ENCODE results near the gene RNF7.
"Not testable (repeated sequence)": the region's sequence is repeated elsewhere in the genome, so short reads cannot be mapped to it uniquely, and the experiment has no call there.

The RNF7 gene

GRCh38 chr3:141735770-141736465 lies 2.2 kb upstream of the RNF7 start:
- no peak for DNase-seq (ENCODE audit: low read depth)

GRCh38 chr3:141737093-141737492 lies 1.0 kb upstream of the RNF7 start:
- DNase-seq (ENCODE audit: low read depth): no peak

DNA sequence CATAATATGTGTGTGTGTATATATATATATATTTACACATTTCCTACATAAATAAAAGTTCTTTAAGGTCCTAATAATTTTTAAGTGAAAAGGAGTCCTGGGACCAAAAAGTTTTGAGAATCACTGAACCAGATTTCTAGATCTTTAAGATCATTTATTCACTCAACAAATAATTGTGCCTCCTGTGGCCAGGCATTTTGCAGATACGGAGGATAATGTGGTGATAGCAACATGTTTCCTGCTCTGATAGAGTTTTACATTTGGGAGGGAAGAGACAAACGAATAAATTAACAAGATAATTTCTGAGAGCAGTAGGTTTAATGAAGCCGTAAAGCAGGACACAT lies 448 bp upstream of the RNF7 start:
- no peak for DNase-seq (ENCODE audit: low read depth)

DNA sequence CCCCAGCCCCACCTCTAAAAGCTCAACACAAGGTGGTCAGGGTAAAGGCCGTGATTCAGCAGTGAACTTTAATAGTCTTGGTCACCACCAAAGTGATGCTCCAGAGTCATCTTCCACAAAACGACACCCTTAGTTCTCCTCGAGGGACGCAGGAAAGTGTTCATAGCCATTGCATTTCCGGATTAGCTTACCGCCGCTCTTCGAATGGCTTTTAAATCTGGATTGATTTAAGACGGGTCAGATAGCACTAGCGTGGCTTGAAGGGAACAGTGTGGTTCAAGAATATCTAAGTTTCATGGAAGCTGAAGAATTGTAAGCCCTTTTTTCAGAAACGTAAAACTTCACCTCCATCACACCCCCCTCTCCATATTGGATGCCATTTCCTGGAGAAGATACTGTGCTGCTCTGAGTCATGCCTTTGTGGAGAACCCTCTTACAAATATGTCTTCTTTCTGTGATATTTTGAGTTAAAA lies 829 bp downstream of the RNF7 start:
- DNase-seq (ENCODE audit: low read depth): no peak

GRCh38 chr3:141739731-141740130 lies 1.6 kb downstream of the RNF7 start:
- no peak for DNase-seq (ENCODE audit: low read depth)

DNA sequence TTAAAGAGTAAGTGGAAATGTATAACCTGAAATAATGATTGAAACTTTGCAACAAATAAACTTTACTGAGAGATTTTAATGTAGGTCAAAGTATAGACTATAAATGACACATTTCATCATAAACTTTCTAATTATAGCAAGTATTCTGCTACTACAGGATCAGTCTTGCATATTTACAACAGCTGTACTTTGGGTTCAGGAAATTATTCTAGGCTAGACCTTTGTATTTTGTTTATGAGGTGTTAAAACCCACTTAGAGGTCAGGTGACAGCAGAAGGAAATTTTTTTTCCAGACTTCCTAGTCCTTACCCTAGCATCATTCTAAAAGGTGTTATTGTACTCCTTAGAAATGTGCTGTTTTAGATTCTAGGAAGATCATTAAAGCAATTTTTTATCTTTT lies 2.3 kb downstream of the RNF7 start:
- no peak for DNase-seq (ENCODE audit: low read depth)

DNA sequence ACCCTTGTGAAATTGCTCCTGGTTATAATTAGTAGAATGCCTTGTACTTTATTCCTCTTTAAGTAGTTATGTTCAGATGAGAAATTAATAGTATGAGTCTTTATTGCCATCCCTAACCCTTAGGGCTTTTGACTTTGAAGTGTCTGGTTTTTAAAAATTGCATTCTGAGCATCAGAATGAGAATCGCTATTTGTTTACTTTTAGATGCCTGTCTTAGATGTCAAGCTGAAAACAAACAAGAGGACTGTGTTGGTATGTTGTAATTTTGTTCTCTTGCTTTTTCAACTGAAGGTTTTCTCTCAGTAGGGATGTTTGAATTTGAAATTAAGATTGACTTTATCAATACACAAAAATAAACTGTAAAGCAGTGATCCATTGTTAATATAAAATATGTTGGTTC lies 5.2 kb downstream of the RNF7 start:
- no peak for DNase-seq (ENCODE audit: low read depth)

DNA sequence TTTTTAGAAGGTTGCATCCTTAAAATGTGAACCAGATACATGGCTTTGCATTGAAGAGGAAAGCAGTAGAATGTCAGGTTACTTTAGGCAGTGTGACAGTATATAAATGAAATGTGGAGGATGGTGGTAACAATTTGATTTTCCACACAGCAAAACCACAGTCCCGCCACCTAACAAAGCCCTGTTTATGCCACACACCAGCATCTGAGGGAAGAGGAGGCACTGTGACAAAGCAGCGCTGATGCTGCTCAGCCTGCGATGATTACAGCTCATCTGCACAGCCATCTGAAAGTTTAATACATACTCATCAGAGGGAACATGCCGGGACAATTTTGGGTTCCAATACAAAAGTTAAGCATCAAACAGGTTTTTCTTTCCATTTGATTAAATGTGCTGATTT lies 8.9 kb downstream of the RNF7 start:
- DNase-seq (ENCODE audit: low read depth): no peak

GRCh38 chr3:141753399-141753798 lies 15.3 kb downstream of the RNF7 start:
- no peak for DNase-seq (ENCODE audit: low read depth)

- no peak for DNase-seq (ENCODE audit: low read depth)
Measured at GRCh38 chr3:141754032-141754431, 15.9 kb downstream of the RNF7 start.

GRCh38 chr3:141762552-141762951 lies 24.5 kb downstream of the RNF7 start:
- DNase-seq (ENCODE audit: low read depth): not testable (repeated sequence)

DNA sequence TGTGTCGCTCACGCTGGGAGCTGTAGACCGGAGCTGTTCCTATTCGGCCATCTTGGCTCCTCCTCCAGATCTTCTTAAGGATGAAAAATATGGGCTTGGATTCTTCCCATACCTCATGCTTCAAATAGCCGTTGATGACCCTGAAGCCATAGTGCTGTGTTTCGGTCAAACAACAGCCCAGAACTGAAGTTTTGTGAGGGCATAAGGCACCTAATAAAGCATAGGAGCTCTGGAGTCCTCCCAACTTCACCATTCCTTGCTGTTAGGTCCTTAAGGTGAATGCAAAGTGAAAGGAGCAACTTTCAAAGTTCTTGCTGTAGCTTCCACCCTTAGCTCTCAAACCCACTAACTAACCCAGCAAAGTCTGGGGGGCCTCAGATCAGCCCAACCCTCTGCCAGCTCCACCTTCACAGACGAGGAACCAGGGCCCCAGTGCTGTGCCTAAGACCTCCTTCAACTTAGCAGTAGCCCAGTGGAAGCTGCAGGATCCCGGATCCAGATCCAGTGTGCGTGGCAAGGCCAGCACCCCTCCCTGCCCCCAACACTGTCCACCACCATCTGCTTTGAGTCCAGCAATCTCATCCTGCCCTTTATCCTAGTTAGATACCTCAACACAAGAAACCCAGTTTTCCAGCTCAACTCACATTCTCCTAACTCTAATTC lies 25.1 kb downstream of the RNF7 start, which contains the start of gene GRK7:
TSS of gene GRK7 (plus strand) at position 321 of the 663 bp plus-strand sequence. CDS start 14,877 bp downstream, outside the sequence.
- no peak for DNase-seq (ENCODE audit: low read depth)

- no peak for DNase-seq (ENCODE audit: low read depth)
Measured at GRCh38 chr3:141764045-141764444, 25.9 kb downstream of the RNF7 start.

GRCh38 chr3:141764465-141764864 lies 26.4 kb downstream of the RNF7 start:
- no peak for DNase-seq (ENCODE audit: low read depth)

DNA sequence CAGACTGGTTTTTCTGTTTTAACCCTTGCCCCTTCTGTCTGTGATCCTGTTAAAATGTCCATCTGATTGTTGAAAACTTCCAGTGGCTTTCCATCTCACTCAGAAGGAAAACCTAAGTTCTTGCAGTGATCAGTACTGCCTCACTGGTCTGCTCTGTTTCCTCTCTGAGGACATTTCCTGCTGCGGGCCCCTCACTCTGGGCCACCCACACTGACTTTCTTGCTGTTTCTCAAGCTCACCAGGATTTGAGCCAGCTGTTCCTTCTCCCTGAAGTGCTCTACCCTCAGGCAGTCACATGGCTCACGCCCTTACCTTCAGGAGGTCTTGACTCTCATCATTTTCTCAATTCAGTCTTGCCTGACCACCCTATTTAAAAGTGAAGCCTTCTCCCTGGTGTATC lies 26.9 kb downstream of the RNF7 start:
- DNase-seq (ENCODE audit: low read depth): no peak

DNA sequence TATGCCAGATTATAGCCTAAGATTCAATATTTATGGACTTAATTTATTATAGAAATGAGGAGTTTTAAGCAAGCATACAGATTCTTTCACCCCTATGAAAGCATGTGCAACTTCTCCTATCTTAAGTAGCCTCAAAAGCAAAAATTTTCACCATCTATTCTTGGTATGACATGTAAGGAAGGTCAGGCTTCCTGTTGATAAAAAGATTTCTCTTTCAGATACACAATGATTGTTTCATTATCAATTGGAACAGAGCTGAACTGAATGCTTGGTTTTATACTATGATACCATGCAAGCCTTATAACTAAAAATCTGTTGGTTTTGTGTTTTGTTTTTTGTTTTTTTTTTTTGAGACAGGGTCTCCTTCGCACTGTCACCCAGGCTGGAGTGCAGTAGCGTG lies 29.0 kb downstream of the RNF7 start:
- DNase-seq (ENCODE audit: low read depth): no peak

- no peak for DNase-seq (ENCODE audit: low read depth)
Measured at GRCh38 chr3:141769221-141769894, 31.3 kb downstream of the RNF7 start.

DNA sequence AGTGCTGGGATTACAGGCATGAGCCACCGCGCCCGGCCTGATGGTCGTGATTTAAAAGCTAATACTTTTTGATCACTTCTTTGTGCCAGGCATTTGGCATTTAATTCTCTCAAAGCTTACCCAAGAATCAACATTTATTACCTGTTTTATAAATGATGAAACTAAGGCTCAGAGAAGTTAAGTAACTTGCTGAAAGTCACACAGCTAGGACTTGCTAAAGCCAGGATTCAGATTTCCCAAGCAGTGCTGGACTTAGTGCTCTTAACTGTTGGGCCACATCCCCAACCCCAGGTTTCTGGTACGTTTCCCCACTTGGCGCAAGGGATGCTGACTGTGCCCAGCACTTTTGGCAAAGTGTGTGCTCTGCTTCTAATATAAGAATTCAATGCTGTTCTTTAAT lies 35.6 kb downstream of the RNF7 start:
- no peak for DNase-seq (ENCODE audit: low read depth)

GRCh38 chr3:141776376-141776775 lies 38.3 kb downstream of the RNF7 start:
- no peak for DNase-seq (ENCODE audit: low read depth)

DNA sequence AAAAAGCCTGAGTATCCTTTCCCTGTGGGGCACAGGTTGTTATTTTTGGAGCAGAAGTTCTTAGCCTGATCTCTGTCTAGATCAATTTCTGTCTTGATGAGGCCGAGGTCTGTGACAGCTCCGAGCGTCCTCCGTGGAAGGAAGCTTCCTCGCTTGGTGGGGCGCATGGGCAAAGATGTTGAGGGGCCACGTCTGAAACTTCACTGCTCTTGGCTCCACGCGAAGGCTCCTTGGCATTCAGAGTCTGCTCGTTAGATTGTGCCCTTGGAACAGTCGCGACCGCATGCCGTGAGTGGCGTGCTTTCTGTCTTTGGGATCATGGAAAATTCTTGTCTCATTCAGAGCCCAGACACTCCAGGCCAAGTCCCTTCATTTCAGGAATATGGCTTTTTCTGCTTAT lies 38.8 kb downstream of the RNF7 start:
- no peak for DNase-seq (ENCODE audit: low read depth)

DNA sequence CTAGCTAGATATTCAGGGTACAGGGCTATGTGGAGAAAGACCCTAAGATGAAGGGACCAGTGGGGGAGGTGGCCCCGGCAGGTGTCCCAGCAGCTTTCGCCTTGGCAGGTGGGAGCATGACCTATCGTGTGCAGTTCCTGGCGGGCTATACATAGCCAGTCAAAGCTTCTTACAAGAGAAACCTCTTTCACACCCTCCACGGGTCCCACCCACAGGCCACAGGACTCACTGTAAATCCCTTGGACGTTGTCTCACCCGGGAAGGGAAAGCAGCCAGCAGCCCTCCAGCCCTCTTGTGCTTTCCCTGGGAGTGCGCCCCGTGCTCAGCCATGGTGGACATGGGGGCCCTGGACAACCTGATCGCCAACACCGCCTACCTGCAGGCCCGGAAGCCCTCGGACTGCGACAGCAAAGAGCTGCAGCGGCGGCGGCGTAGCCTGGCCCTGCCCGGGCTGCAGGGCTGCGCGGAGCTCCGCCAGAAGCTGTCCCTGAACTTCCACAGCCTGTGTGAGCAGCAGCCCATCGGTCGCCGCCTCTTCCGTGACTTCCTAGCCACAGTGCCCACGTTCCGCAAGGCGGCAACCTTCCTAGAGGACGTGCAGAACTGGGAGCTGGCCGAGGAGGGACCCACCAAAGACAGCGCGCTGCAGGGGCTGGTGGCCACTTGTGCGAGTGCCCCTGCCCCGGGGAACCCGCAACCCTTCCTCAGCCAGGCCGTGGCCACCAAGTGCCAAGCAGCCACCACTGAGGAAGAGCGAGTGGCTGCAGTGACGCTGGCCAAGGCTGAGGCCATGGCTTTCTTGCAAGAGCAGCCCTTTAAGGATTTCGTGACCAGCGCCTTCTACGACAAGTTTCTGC lies 40.1 kb downstream of the RNF7 start:
- no peak for DNase-seq (ENCODE audit: low read depth)

DNA sequence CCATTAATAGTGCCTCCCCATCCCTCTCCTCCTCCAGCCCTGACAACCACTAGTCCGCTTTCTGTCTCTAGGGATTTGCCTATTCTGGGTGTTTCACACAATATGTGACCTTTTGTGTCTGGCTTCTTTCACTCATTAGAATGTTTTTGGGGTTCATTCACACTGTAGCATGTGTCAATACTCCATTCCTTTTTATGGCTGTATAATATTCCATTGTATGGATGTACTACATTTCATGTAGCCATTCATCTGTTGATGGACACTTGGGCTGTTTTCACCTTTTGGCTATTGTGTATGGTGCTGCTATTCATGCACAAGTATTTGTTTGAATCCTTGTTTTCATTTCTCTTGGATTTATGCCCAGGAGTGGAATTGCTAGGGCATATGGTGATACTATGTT lies 41.6 kb downstream of the RNF7 start:
- DNase-seq (ENCODE audit: low read depth): no peak
